Spinal cord (tissue), 10 donors: ENCODE data around the gene CRACDL. TPM values are rescaled to one million over a fixed set of nuclear protein-coding genes. Genes with fewer than 3 reads are reported as not detected.
"Not testable (repeated sequence)": the region's sequence is repeated elsewhere in the genome, so short reads cannot be mapped to it uniquely, and the experiment has no call there.

Experiments used
- DNase-seq, 6 donors: peaks; one replicate each; pipeline versions ENCODE4 v3.0.0 to v3.0.0-alpha.2; 2013 to 2015; ENCODE audit warnings: low spot score in 6 of 6, low read depth in 4 of 6
- H3K27ac ChIP-seq: one replicate; pipeline ENCODE4 v1.5.1; 2013; ENCODE audit warnings: low read depth, low read length, control low read depth
- H3K27me3 ChIP-seq: one replicate; pipeline ENCODE4 v1.6.1; 2013; ENCODE audit warnings: low read length; ENCODE audit not compliant: control insufficient read depth, insufficient read depth
- H3K36me3 ChIP-seq: one replicate; pipeline ENCODE4 v1.6.1; 2013; ENCODE audit warnings: low read length; ENCODE audit not compliant: control insufficient read depth, insufficient read depth
- H3K4me1 ChIP-seq: one replicate; pipeline ENCODE4 v1.6.1; 2013; ENCODE audit warnings: low read length; ENCODE audit not compliant: control insufficient read depth, insufficient read depth
- H3K4me3 ChIP-seq: one replicate; pipeline ENCODE4 v1.5.1; 2013; ENCODE audit warnings: low read depth, low read length, control low read depth
- H3K9me3 ChIP-seq: one replicate; pipeline ENCODE4 v1.6.1; 2013; ENCODE audit warnings: low read length; ENCODE audit not compliant: control insufficient read depth, insufficient read depth
- WGBS: methylation state at CpG from one replicate; pipeline ENCODE4 v1.1.5; 2013; ENCODE audit warnings: missing lambda C conversion rate; ENCODE audit not compliant: insufficient coverage; 5-methylcytosine and 5-hydroxymethylcytosine counted together
- polyA plus RNA-seq, 2 donors: library from polyadenylated mRNA; unstranded; fragments of 120-200 nt; gene quantifications; one replicate each; pipeline ENCODE4 v1.2.1, GENCODE V29; 2013; ENCODE audit not compliant: insufficient read length in 2 of 2
- total RNA-seq, 2 donors: library from RNA; depleted of rRNA in 1 of 2; stranded (reverse); fragments of 120-200 nt in 1 of 2; fragments of >200 nt in 1 of 2; gene quantifications; one replicate each; pipeline versions ENCODE4 v1.2.3 to v1.2.4, GENCODE V29; 2013 to 2014
- donor health status: healthy.

Gene CRACDL
- total and polyA plus RNA-seq, 4 donors, result 1.9 to 3.9 (median 2.4) TPM

DNA sequence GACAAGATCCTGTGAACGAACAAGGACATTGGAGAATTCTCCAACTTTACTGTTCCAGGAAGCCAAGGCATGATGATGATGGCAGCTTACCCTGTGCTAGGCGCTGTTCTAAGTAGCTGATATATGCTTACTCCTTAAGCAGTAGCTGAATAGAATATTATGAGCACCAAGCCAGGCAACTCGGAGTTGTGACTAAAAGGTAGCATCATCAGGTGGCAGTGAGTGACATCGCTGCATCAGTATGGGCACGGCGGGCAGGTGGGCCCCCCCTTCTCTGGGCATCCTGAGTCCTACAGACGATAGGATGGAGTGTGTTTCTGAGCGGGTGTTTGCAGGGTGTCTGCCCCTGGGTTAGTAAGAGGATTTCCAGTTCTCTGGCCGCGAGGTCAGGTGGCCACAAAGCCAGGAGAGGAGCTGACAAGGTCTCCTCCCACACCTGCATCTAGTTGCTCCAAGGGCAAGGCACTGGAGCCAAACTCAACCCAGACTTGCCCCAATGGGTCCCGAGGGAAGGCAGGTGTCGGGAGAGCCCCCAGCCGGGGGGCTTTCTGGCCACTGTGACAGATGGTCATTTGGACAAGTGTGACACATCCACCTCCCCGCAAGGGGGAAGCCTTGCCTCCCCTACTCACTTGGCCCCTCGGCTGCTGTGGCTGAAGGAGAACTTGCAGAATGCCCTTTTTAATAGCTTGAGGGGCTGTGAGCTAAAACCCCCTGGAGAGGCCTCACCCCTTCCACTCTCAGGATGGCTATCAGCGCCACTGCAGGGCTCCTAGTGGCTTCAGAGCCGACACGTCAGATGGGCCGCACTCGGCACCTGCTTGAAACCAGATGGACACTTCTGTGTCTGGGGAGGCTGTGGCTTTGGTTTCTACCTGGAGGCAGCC lies 55.5 kb downstream of the CRACDL start:
- Histone ChIP-seq H3K4me3 (no peak overlapping the region), H3K27me3 (no peaks in the 10 kb centered on the region), H3K27ac (no peak overlapping the region), H3K36me3 (no peaks in the 10 kb centered on the region), H3K9me3 (no peaks in the 10 kb centered on the region), H3K4me1 (no peaks in the 10 kb centered on the region)
- WGBS, result 88% methylated on average over 13 of the region's 20 CpGs
- DNase-seq, result no peak

DNA sequence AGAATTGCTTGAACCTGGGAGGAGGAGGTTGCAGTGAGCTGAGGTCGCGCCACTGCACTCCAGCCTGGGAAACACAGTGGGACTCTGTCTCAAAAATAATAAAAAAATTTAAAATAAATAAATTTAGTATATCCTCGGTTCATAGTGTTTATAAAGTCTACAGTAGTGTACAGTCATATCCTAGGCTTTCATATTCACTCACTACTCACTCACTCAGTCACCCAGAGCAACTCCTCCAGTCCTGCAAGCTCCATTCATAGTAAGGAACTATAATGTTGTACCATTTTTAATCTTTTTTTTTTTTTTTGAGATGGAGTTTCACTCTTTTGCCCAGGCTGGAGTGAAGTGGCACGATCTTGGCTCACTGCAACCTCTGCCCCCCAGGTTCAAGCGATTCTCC lies 58.4 kb downstream of the CRACDL start:
- H3K4me3 ChIP-seq, H3K9me3 ChIP-seq, DNase-seq, H3K36me3 ChIP-seq, H3K4me1 ChIP-seq, H3K27ac ChIP-seq, H3K27me3 ChIP-seq: not testable (repeated sequence)
- WGBS, result no CpG with 5 or more reads among the region's 5 CpGs

DNA sequence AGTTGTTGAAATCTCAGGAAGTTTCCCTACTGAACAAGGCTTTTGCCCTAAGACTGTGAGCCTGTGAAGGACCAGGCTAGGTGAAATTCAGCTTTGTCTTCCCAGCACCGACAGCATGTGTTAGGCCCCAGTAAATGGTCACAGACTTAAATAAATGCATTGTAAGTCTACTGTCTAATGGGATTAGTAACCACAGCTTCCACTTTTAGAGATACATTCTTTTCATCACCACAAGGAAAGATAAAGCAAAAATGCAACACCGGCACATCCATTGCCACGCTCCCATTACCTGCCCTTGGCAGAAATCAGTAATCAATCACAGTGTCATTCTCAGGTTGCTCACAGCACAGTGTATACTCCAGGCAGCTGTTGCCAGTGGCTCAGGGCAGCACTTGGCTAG lies 59.3 kb downstream of the CRACDL start:
- Histone ChIP-seq H3K9me3 (no peaks in the 10 kb centered on the region), H3K27me3 (no peaks in the 10 kb centered on the region), H3K36me3 (no peaks in the 10 kb centered on the region), H3K4me1 (no peaks in the 10 kb centered on the region), H3K4me3 (no peak overlapping the region), H3K27ac (no peak overlapping the region)
- DNase-seq, result no peak
- 96% methylated on average over 2 of the region's 3 CpGs for WGBS

DNA sequence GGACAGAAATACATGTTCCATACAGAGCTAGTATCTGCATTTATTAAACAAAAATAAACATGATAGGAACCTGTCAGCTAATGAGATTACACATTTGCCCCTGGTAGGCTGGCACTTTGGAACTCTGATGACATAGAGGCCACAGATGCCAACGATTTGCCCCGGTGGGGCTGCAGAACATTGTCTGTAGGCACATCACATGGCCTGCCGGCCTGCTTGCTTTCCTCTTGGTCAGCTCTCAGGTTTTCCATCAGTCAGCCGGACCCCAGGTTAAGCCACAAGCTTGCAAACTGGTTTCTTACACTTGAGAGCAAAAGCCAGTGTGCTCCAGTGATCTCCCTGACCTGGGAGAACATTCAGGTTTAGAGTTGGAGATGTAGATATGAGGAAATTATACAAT lies 60.3 kb downstream of the CRACDL start:
- H3K4me1 ChIP-seq, result peaks cover 2% of the 10 kb centered on the region
- H3K9me3 ChIP-seq, result no peaks in the 10 kb centered on the region
- H3K36me3 ChIP-seq, result no peaks in the 10 kb centered on the region
- WGBS, result 77% methylated on average over 4 of the region's 4 CpGs
- no peaks in the 10 kb centered on the region for H3K27me3 ChIP-seq
- no peak overlapping the region for H3K4me3 ChIP-seq
- DNase-seq, result no peak
- H3K27ac ChIP-seq, result no peak overlapping the region

DNA sequence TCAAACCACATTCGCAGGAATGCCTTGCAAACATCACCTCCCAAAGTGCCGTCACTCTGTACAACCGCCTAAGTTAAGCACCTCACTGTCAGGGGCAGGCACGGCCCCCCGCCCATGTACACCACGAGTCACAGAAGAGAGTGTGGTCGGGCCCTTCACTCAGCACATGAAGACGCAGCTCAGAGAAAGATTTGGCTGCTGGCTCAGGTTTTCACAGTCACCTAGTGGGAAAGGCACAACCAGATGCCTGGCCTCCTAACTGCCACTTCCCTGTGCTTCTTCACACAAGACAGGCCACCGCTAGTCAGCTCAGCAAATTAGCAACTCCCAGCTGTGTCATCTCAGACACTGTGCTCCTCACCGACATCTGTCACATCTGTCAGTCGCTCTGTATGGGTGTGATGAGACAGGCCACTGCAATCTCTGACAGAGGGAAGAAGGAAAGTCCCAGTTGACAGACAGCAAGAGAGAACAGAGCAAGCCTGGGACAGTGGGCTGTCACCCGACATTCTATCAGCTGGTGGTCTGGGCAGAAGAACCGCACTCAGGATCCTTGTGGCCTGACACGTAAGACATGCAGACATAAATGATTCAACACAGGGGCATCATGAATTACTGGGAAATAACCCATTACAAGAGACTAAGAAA lies 60.8 kb downstream of the CRACDL start:
- 77% methylated on average over 14 of the region's 14 CpGs for WGBS
- no peaks in the 10 kb centered on the region for H3K27me3 ChIP-seq
- no peaks in the 10 kb centered on the region for H3K9me3 ChIP-seq
- peaks cover 7% of the 10 kb centered on the region for H3K4me1 ChIP-seq
- H3K27ac ChIP-seq, result no peak overlapping the region
- no peak overlapping the region for H3K4me3 ChIP-seq
- no peaks in the 10 kb centered on the region for H3K36me3 ChIP-seq
- DNase-seq, result peak in 1 of 6 donors; percentile 65

DNA sequence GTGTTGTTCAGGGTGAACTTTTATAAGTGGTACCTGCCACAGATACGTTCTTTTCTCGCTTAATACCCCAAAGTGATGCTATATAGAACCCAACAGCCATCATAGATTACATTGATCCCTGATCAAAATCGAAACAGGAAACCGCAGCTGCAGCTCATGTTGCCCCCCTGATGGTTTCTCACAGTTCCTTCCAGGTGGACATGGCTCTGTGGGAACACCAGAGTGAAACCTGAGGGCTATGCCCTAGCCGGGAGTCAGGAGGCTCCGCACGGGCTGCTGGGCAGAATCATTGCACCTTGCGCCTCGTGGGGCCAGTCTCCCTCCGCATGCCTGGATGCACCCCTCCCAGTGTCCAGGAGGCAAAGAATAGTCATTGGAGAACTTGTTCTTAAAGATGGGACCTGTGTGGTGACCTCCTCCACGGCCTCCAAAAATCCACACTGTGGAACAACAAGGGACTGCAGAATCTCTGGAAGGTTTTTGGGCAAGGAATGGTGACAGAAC lies 61.8 kb downstream of the CRACDL start:
- no peaks in the 10 kb centered on the region for H3K9me3 ChIP-seq
- H3K4me3 ChIP-seq, result no peak overlapping the region
- H3K4me1 ChIP-seq, result peaks cover 7% of the 10 kb centered on the region
- DNase-seq, result no peak
- H3K27me3 ChIP-seq, result no peaks in the 10 kb centered on the region
- H3K27ac ChIP-seq, result no peak overlapping the region
- no peaks in the 10 kb centered on the region for H3K36me3 ChIP-seq
- WGBS, result 100% methylated on average over 8 of the region's 11 CpGs

DNA sequence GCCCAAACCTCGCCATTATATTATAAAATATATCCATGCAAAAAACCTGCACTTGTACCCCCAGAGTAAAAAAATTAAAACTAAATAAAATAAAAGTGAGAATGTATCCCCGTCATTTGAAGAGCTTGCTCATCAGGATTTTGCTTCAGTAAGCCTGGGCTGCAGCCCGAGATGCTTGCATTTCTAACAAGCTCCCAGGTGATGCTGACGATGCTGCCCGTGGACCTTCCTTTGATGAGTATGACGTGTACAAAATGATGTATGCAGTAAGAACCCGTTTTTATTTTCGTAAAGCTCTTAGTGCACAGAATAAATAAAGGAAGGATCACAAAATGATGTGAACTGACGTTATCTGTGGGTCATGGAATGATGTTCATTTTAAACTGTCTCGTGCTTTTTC lies 63.5 kb downstream of the CRACDL start:
- H3K27ac ChIP-seq, result no peak overlapping the region
- no peak overlapping the region for H3K4me3 ChIP-seq
- H3K27me3 ChIP-seq, result no peaks in the 10 kb centered on the region
- H3K4me1 ChIP-seq, result peaks cover 7% of the 10 kb centered on the region
- no peak for DNase-seq
- H3K36me3 ChIP-seq, result no peaks in the 10 kb centered on the region
- 75% methylated on average over 8 of the region's 10 CpGs for WGBS
- H3K9me3 ChIP-seq, result no peaks in the 10 kb centered on the region

DNA sequence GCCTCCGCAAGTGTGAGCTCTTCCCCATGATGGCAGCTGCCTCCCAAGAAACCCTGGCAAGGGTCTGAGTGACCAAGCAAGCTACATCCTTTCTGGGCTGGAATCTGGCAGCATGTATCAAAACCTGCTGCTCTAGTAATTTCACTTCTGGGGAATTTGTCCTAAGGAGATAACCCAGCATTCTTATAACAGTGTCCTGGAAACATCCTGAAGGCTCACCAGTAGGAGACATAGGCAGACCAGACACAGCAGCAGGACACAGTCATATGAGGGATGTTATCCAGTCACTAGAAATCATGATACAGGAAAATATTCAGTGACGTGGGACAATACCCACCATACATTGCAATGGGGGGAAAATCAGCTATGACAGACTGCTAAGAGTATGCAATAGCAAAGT lies 64.5 kb downstream of the CRACDL start:
- Histone ChIP-seq H3K9me3 (no peaks in the 10 kb centered on the region), H3K36me3 (no peaks in the 10 kb centered on the region), H3K27ac (no peak overlapping the region), H3K27me3 (no peaks in the 10 kb centered on the region), H3K4me3 (no peak overlapping the region), H3K4me1 (peaks cover 7% of the 10 kb centered on the region)
- DNase-seq, result no peak
- 100% methylated on average over 1 of the region's 2 CpGs for WGBS

DNA sequence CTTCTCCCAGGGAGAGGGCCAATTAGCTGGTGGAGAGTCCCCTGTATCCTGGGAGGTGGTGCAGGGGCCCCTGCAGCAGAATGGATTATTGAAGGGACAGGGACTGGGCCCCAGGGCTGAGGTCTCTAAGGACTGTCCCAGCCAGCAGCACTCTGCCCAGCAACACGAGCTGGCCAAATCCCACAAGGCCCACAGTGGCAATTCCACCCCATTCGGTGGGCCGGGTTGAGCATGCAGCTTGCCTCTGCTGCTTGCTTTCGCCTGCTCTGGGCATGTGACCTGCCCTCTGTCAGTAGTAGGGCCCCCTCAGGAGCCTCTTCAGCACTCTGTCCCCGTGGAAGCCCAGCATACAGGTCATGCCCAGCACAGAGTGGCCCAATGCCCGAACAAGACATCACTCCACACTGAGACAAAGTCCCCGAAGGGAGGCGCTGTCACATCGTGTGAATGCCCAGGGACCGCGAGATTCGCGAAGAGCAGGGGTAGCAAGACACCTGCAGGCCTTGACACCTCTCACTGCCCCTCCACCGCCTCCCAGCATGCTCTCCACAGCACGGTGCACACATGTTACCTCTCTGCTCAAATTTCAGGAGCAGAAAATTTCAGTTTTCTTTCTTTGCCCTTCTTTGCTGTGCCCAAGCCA lies 65.4 kb downstream of the CRACDL start:
- DNase-seq, result no peak
- Histone ChIP-seq H3K4me1 (peaks cover 7% of the 10 kb centered on the region), H3K27ac (no peak overlapping the region), H3K9me3 (no peaks in the 10 kb centered on the region), H3K36me3 (no peaks in the 10 kb centered on the region), H3K27me3 (no peaks in the 10 kb centered on the region), H3K4me3 (no peak overlapping the region)
- WGBS, result 74% methylated on average over 15 of the region's 15 CpGs
